Upper lobe of left lung (tissue), 6 donors: ENCODE measurements around the gene TTC39C. TPM values are rescaled to one million over a fixed set of nuclear protein-coding genes. Genes with fewer than 3 reads are reported as not detected.

Experiments
- ATAC-seq, 2 donors: fragments of 200-7000 bp; cut with Tn5 transposase; one replicate each; pipeline ENCODE4 v1.9.1; 2022; ENCODE audit warnings: mild to moderate bottlenecking in 2 of 2, moderate library complexity in 2 of 2; ENCODE audit not compliant: low FRiP score in 2 of 2
- DNase-seq, 2 donors: peaks; one replicate each; pipeline ENCODE4 v3.0.0-alpha.2; 2019 to 2020
- H3K27ac ChIP-seq, 4 donors: fragments of 200-600 bp; sonication (generic); one replicate each; pipeline ENCODE4 v1.5.1; 2016 to 2019
- H3K27me3 ChIP-seq, 4 donors: fragments of 200-600 bp; sonication (generic); one replicate each; pipeline ENCODE4 v1.5.1; 2017 to 2019
- H3K36me3 ChIP-seq, 4 donors: fragments of 200-600 bp; sonication (generic); one replicate each; pipeline ENCODE4 v1.5.1; 2016 to 2019
- H3K4me1 ChIP-seq, 4 donors: fragments of 200-600 bp; sonication (generic); one replicate each; pipeline ENCODE4 v1.5.1; 2018 to 2019
- H3K4me3 ChIP-seq, 4 donors: fragments of 200-600 bp; sonication (generic); one replicate each; pipeline ENCODE4 v1.5.1; 2017 to 2019; ENCODE audit warnings: mild to moderate bottlenecking in 2 of 4, moderate library complexity in 1 of 4
- H3K9me3 ChIP-seq, 4 donors: fragments of 200-600 bp; sonication (generic); one replicate each; pipeline ENCODE4 v1.5.1; 2018 to 2019
- EP300 ChIP-seq, 4 donors: sonication (generic); formaldehyde crosslinking; IDR thresholded peaks; one replicate each; pipeline ENCODE4 v1.5.1; 2017; ENCODE audit warnings: antibody characterized with exemption in 4 of 4, control low read depth in 2 of 4
- POLR2A ChIP-seq, 4 donors: fragments of 450-650 bp; IDR thresholded peaks; one replicate each; pipeline ENCODE4 v1.5.1; 2016 to 2017; ENCODE audit warnings: antibody characterized with exemption in 4 of 4, mild to moderate bottlenecking in 2 of 4
- POLR2AphosphoS5 ChIP-seq, 2 donors: sonication (generic); formaldehyde crosslinking; IDR thresholded peaks; one replicate each; pipeline ENCODE4 v1.5.1; 2017; ENCODE audit warnings: antibody characterized with exemption in 2 of 2
- WGBS, 2 donors: methylation state at CpG; one replicate each; pipeline ENCODE4 v1.1.5; 2017 to 2018; 5-methylcytosine and 5-hydroxymethylcytosine counted together
- total RNA-seq, 6 donors: library from RNA; depleted of rRNA in 4 of 6; stranded (reverse); fragments of >200 nt in 4 of 6; gene quantifications; one replicate each; pipeline versions ENCODE4 v1.1.0 to v1.2.1, GENCODE V29; 2016 to 2021
- TF ChIP-seq, protein P1 (sequence below), 6 experiments: fragments of 450-650 bp in 4 of 6; fragments of 200-600 bp in 2 of 6; sonication (generic) in 2 of 6; IDR thresholded peaks; one replicate each; pipeline ENCODE4 v1.5.1; 2016 to 2019; ENCODE audit warnings: antibody characterized with exemption in 6 of 6
- donor health status: DM: no; HTN: no; CAD: no; lungs with moderate emphysema.
- donor health status: DM: no; HTN: yes; CAD: no; lungs with severe emphysema.

The TTC39C gene
- total RNA-seq, 6 donors from 2014 or later: 12.8 to 31.5 (median 19.5) TPM

DNA sequence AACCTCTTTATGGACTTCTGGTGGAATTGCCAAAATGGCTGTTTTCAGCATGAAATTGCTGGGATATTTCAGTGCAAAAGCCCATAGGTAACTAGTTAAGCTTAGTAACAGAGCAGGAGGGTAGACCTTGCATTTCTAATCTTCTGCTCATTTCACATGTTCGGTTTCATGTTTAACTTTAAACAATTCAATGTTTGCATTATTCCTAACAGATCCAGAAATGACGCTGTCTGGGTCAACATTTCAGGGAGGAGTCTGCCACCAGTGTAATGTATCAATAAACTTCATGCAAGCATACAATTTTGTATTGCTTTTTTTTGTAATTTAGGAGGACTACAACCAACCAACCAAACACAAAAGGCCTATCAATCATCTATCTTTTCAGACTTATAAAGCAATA lies 146.8 kb downstream of the TTC39C start:
- DNase-seq: no peak
- Histone ChIP-seq H3K4me3 (no peak overlapping the region), H3K27me3 (no peaks in the 10 kb centered on the region), H3K9me3 (no peaks in the 10 kb centered on the region), H3K36me3 (peaks cover 5 to 61% (median 18%) of the 10 kb centered on the region in 4 donors), H3K4me1 (no peaks in the 10 kb centered on the region), H3K27ac (no peak overlapping the region)
- no peak for ATAC-seq
- TF ChIP-seq POLR2A (IDR thresholded peaks at IDR 0.05) (no peak), EP300 (IDR thresholded peaks at IDR 0.05) (no peak), POLR2AphosphoS5 (IDR thresholded peaks at IDR 0.05) (no peak)
- TF ChIP-seq, protein P1, sequence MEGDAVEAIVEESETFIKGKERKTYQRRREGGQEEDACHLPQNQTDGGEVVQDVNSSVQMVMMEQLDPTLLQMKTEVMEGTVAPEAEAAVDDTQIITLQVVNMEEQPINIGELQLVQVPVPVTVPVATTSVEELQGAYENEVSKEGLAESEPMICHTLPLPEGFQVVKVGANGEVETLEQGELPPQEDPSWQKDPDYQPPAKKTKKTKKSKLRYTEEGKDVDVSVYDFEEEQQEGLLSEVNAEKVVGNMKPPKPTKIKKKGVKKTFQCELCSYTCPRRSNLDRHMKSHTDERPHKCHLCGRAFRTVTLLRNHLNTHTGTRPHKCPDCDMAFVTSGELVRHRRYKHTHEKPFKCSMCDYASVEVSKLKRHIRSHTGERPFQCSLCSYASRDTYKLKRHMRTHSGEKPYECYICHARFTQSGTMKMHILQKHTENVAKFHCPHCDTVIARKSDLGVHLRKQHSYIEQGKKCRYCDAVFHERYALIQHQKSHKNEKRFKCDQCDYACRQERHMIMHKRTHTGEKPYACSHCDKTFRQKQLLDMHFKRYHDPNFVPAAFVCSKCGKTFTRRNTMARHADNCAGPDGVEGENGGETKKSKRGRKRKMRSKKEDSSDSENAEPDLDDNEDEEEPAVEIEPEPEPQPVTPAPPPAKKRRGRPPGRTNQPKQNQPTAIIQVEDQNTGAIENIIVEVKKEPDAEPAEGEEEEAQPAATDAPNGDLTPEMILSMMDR (IDR thresholded peaks at IDR 0.05): no peak
- 78 to 83% methylated on average over 2 of the region's 2 CpGs for whole genome bisulfite sequencing, 2 donors

DNA sequence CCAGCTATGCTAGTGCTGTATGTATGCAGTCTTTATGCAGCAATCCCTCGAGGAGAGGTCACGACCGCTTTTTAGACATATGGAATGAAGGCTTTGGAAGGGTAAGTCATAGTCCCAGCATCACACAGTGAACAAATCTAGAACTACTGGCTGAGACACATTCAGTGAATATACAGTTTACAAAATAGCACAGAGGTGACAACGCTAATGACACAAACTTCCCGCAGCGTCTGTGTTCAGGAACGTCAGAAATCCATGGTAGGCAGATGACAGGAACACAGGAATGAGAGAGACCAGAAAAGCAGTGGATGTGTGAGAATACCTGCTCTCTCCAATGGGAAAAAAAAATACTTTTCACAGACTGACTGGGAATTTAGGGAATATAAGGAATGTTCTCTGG lies 153.9 kb downstream of the TTC39C start:
- no peak overlapping the region for H3K4me3 ChIP-seq
- H3K9me3 ChIP-seq: no peaks in the 10 kb centered on the region
- ATAC-seq: no peak
- 90% methylated on average over 7 of the region's 7 CpGs for WGBS, 2 donors
- DNase-seq: no peak
- H3K27ac ChIP-seq: no peak overlapping the region
- H3K36me3 ChIP-seq: peaks cover 9 to 54% (median 21%) of the 10 kb centered on the region in 4 donors
- H3K27me3 ChIP-seq: no peaks in the 10 kb centered on the region
- H3K4me1 ChIP-seq: no peaks in the 10 kb centered on the region
- no peak for TF ChIP-seq POLR2AphosphoS5 (IDR thresholded peaks at IDR 0.05)
- TF ChIP-seq, protein P1 (IDR thresholded peaks at IDR 0.05): no peak
- TF ChIP-seq POLR2A (IDR thresholded peaks at IDR 0.05): no peak
- no peak for TF ChIP-seq EP300 (IDR thresholded peaks at IDR 0.05)

DNA sequence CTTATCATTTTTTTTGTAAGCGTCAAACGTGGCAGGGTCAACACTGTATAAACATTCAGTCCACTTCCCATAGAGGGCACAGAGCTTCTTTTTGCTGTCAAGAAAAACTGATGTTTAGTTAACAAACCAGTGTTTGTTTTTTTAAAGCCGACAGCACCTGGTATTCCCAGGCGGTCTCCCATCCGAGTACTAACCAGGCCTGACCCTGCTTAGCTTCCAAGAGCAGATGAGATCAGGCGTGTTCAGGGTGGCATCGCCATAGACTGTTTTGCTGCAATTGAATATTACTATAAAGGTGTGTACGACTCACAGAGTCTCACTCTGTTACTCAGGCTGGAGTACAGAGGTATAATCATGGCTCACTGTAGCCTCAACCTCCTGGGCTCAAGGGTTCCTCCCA lies 155.8 kb downstream of the TTC39C start:
- H3K27ac ChIP-seq: no peak overlapping the region
- peaks cover 7 to 45% (median 16%) of the 10 kb centered on the region in 4 donors for H3K36me3 ChIP-seq
- DNase-seq (no peak), ATAC-seq (no peak)
- no peaks in the 10 kb centered on the region for H3K4me1 ChIP-seq
- no peak for TF ChIP-seq POLR2A (IDR thresholded peaks at IDR 0.05)
- TF ChIP-seq EP300 (IDR thresholded peaks at IDR 0.05): no peak
- WGBS, 2 donors: 77 to 84% methylated on average over 8 of the region's 8 CpGs
- no peak overlapping the region for H3K4me3 ChIP-seq
- H3K27me3 ChIP-seq: no peaks in the 10 kb centered on the region
- no peaks in the 10 kb centered on the region for H3K9me3 ChIP-seq

DNA sequence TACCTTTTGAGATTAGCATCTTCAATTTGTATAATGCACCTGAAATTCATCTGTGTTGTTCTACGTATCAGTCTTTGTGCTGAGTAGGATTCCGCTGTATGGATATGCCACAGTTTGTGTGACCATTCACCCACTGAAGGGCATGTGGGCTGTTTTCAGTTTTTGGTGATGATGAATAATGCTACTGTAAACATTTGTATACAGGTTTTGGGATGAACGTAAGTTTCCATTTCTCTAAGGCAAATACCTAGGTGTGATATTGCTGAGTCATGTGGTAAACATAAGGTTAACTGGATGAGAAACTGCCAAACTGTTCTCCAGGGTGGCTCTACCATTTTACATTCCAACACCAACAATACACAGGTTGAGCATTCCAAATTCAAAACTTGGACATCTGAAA lies 159.4 kb downstream of the TTC39C start:
- ATAC-seq (no peak), DNase-seq (no peak)
- no peaks in the 10 kb centered on the region for H3K9me3 ChIP-seq
- H3K4me3 ChIP-seq: no peak overlapping the region
- H3K4me1 ChIP-seq: no peaks in the 10 kb centered on the region
- WGBS, 2 donors: 75 to 89% methylated on average over 3 of the region's 3 CpGs
- TF ChIP-seq POLR2A (IDR thresholded peaks at IDR 0.05) (no peak), POLR2AphosphoS5 (IDR thresholded peaks at IDR 0.05) (no peak), EP300 (IDR thresholded peaks at IDR 0.05) (no peak)
- TF ChIP-seq, protein P1 (IDR thresholded peaks at IDR 0.05): no peak
- no peak overlapping the region for H3K27ac ChIP-seq
- H3K27me3 ChIP-seq: no peaks in the 10 kb centered on the region
- H3K36me3 ChIP-seq: peaks cover 0 to 10% (median 3%) of the 10 kb centered on the region in 4 donors

DNA sequence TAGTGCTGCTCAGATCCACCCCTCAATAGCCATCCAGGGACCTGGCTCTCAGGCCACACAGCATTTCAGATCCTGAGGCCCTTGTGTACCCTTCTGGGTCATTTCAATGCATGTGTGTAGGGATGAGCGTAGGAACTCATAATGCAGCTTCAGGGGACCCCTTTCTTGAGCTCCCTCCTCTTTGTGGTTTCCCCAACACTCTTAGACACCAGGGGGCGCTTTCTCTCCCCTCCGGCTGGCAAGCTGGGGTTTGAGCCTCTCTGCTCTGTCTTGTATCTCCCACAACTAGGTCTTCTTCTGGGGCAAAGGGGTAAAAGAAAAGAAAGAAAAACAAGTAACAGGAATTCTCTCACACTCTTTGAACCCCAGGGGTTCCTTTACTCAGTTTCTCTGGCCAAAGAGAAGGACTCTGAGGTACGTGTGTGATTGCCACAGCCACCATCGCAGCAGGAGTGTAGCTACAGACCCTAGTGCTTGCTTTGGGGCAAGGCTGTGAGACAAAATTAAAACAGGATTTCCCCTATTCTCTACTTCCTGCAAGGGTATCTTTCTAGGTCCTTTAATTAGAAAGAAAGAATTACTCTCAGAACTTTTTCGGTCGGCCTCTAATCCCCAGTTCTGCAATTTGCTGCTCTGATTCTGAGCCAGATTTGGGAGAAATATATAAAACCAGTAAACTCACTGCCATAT lies 162.3 kb downstream of the TTC39C start:
- Histone ChIP-seq H3K27me3 (no peaks in the 10 kb centered on the region), H3K36me3 (peaks cover 0 to 10% (median 0%) of the 10 kb centered on the region in 4 donors), H3K9me3 (no peaks in the 10 kb centered on the region), H3K4me1 (no peaks in the 10 kb centered on the region), H3K27ac (no peak overlapping the region), H3K4me3 (no peak overlapping the region)
- no peak for TF ChIP-seq EP300 (IDR thresholded peaks at IDR 0.05)
- TF ChIP-seq, protein P1 (IDR thresholded peaks at IDR 0.05): peak; percentile 22 to 57 (median 51)
- TF ChIP-seq POLR2AphosphoS5 (IDR thresholded peaks at IDR 0.05): no peak
- no peak for TF ChIP-seq POLR2A (IDR thresholded peaks at IDR 0.05)
- ATAC-seq (peak; percentile 79), DNase-seq (peak in 1 of 2 donors; percentile 50)
- 70% methylated on average over 7 of the region's 7 CpGs for WGBS, 2 donors
